NK-92 (cell line): Measurements from ENCODE around the gene KCTD15.
"Not testable (repeated sequence)": the region's sequence is repeated elsewhere in the genome, so short reads cannot be mapped to it uniquely, and the experiment has no call there.

Experiments used
- DNase-seq: peaks from one replicate; lab custom pipeline; 2025; ENCODE audit not compliant: unreplicated experiment; lab: John Stamatoyannopoulos, UW

The KCTD15 gene

DNA sequence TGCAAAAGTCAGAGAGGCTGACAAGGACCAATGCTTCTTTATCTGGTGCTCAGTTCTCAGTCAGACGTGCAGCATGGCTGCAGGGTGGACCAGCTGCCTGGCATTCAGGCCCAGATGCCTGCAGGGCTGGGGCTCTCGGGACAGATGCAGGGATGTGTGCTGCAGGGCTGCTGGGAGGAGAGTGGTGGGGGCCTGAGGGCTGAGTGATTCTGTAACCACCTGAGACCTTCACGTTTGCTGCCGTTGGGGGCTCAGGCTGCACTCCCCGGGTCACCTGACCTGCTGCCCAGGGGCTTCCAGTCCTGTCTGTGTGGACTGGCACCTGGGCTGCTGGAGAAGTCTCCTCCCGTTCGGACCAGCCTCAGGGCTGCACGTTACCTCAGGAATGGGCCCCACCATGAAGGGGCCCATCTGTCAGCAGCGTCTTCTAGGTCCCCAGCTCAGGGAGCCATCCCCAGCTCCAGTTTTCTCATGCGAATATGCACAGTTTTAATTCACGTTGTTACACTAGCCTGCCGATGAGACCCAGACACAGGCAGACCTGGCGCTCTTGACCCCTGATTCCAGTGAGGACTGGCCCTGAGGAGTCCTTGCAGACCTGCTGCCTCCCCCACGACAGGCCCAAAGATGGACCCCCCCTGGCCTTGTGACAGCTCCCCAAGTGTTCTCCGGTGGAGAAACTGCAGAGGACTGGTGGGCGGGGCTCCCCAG is 16.9 kb downstream of the KCTD15 start:
- DNase-seq, result no peak

DNA sequence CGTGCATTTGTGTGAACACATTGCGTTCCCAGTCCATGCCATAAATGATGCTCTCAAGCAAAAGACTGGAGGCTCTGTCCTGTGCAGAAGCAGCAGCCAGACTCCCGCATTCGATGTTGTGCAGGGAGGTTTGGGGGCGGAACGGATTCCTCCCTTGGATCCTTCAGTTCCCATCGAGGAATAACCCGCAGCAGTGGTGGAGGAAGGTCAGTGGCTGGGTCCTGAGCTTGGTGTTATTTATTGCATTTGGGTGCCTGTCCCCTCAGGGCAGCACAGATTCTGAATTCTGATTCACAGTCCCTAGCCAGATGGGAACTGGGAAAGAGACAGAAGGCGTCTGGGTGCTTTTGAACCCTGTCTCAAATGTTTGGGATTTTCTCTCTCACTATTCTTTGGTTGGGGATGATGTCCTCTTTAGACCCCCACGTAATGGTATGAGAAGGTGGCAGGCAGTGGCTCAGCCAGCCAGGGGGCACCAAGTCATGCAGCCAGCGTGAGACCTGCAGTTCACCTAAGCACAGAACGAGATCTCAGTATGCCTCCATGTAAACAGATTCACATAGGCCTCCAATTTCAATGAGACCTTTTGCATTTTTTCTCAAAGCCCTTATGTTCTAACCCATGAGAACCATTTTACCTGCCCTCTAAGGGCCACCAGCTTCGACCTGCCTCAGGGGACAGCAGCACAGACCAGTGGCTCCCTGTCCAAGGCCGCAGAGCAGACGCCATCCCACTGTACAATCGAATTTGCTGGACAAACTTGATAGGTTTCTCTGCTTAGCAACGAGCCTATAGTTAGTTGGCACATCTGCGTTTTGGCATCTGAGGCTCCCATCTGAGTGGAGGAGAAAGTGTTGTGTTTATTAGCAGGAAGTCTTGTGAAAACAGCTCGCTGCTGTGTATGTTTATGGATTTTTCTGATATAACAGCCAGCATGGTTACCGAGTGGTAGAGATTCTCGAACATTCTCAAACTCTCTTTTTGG is 17.8 kb downstream of the KCTD15 start:
- no peak for DNase-seq

DNA sequence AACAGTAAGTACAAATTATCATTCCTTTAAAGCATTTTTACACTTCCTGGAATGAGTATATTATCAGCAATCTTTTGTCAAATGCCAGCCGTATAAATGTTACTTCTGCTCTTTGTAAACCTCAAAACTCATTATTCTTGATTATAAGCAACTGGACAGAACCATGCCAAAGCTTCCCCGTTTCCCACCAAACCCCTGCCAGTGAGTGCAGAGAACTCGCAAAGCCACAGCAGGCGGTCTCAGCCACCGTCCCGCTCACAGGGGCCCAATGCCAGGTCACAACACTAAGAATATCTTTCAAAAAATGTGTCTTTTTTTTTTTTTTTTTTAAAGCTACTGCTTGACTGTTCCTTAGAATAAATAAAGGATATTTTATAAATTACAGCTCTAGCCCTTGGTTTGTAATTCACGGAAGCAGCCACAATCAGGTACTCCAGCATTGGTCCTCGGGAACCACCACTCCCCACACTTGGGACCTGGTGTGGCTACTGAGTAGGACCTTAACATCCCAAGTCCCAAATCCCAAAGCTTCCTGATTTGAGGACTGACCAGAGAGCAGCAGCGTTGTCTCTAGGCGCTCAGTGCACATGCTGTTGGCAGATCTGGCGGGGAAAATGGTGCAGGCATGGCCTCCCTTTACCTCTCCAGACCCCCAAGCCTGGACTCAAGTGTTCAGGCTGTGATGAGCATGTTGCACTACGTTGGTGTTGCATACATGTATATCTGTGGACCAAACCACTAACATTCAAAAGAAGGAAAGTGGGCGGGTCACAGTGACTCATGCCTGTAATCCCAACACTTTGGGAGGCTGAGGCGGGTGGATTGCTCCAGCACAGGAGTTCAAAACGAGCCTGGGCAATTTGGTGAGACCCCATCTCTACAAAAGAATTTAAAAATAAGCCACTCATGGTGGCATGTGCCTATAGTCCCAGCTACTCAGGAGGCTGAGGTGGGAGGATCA is 19.0 kb downstream of the KCTD15 start:
- DNase-seq, result no peak

DNA sequence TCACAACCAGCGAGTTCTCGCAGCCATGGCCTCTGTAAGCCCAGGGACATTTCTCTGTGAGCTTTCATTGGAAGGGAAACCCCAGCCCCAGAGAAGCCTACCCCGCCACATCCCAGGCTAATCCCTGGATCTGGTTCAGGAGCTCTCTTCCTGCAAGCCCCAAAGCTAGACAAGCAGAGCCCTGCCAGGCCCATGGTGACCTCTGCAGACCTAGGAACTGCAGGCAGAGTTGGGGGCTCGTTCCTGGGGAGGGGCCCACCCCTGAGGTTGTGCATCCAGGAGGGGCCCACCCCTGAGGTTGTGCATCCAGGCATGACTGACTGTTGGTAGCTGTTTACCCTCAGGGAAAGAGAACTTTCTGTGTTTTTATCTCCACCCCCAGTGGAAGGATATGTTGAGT is 21.7 kb downstream of the KCTD15 start:
- DNase-seq, result no peak

DNA sequence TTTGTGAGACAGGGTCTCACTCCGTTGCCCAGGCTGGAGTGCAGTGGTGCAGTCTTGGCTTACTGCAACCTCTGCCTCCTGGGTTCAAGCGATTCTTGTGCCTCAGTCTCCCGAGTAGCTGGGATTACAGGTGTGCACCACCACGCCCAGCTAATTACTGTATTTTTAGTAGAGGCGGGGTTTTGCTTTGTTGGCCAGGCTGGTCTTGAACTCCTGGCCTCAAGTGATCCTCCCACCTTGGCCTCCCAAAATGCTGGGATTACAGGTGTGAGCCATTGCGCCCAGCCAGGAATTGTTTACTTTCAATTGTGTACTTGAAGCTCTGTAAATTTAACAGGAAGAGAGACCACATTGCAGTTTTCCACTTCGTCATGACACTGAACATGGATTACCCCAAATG is 22.4 kb downstream of the KCTD15 start:
- DNase-seq, result not testable (repeated sequence)

DNA sequence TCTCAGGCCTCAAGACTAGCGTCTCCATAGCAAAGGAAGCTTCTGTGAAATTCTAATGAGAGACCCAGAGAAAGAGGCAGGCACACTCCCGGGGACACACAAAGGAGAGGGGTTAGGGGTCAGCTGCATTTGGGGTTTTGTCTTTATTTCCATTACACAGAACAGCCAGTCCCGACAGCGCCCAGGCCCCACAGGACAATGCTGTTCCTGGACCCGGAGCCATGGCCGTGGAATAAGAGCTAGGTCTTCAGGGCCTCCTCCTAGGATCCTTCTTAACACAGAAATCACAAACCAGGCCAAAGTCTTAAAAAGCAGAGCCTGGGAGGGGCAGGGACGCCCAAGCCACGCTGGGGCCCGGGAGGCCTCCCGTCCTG is 22.8 kb downstream of the KCTD15 start:
- no peak for DNase-seq

DNA sequence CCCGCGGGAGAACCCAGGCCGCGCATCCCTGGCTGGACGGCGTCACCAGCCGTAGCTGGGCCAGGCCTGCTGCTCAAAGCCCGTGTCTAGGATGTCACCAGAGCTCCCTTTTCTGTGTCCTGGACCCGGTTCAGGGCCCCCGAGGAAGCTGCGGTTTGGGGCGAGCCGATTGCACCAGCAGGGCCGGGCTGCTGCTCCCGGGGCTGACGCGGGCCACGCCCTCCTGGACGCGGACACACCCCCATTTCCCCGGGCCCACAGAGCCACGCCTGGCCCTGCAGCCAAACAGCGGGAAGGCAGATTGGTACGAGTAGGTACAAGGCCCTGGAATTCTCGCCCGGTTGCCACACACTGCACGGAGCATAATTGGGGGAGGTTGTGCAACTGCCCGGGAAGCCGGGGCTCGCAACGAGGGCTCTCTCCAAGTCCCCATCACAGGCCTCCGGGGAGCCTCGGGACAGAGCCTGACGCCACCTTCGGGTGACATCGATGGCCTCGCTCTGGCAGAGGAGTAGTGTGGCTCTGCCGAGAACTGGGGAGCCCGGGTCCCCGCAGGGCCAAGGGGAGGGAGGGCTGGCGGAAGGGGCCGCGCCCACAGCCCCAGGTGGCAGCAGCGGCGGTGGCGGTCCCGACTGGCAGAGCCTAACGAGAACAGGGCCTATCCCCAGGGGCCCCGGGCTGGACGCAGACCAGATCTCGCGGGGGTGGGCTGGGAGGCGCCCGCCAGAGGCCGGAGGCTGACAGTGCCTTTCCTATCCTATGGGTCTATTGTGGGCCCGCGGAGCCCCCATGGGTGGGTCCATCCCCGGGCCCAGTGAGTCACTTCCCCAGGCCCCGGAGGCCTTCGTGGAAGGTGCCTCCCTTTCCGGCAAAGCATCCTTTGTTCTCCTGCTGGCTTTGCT is 23.5 kb downstream of the KCTD15 start:
- DNase-seq, result no peak

DNA sequence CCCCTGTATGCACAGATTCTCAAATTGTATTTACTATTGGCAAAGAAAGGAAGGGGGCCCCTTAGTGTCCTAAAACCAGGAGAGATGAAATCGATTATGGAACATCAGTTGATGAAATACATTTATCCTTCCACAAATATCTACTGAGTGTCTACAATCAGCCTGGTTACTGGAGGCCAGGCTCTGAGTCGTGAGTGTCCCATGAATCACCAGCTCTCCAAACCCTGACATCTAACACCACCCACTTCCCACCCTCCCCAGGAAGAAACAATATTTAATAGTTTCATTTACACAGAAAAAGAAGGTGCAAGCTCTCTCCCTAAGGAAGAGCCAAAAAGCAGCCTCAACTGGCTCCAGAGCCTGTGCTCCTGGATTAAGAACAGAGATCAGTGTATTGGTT is 25.2 kb downstream of the KCTD15 start:
- DNase-seq, result no peak

DNA sequence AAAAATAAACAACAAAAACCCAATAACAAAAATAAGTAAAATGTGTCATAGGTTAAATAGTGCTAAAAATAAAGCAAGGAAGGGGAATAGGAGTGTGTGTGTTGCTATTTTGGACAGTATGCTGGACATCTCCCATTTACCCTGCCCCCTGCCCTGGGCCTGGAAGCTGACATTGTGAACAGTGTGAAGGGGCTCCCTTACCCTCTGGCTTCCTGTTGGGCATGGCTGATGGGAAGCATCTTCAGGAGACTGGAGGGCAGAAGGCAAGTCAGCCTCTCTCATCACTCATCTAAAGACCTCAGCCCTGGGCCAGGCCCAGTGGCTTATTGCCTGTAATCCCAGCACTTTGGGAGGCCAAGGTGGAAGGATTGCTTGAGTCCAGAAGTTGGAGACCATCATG is 26.7 kb downstream of the KCTD15 start:
- DNase-seq, result no peak

DNA sequence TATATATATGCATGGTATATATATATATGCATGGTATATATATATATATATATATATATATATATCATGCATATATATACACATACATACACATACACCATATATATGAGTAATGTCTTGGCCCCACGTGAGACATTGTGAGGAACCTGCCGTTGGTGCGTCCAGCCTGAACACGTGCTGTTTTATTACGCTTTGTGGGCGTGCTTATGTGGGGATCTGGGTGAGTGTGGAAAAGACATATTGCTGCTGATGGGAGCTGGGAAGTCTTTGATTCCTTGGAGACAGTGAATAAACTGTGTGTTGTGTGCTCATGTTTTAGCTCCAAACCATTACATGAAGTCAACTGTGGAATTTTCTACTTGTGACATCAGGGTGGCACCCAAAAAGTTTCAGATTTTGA is 28.9 kb downstream of the KCTD15 start:
- DNase-seq, result no peak

DNA sequence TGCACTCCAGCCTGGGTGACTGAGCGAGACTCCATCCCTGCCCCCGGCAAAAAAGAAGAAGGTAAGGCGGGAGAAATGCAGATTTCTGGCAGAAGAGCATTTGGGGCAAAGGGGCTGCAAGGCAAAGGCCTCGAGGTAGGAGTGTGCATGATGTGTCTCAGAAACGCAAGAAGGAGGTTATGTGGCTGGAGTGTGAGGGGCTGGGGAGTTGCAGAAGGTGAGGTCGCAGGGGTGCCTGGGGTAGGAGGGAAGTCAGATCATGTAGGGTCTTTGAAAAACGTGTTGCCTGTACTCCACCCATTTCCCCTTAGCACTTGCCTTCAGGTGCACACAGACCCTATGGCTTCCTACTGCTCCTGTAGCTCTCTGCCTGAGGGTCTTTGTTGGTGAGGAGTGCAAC is 29.9 kb downstream of the KCTD15 start:
- no peak for DNase-seq

DNA sequence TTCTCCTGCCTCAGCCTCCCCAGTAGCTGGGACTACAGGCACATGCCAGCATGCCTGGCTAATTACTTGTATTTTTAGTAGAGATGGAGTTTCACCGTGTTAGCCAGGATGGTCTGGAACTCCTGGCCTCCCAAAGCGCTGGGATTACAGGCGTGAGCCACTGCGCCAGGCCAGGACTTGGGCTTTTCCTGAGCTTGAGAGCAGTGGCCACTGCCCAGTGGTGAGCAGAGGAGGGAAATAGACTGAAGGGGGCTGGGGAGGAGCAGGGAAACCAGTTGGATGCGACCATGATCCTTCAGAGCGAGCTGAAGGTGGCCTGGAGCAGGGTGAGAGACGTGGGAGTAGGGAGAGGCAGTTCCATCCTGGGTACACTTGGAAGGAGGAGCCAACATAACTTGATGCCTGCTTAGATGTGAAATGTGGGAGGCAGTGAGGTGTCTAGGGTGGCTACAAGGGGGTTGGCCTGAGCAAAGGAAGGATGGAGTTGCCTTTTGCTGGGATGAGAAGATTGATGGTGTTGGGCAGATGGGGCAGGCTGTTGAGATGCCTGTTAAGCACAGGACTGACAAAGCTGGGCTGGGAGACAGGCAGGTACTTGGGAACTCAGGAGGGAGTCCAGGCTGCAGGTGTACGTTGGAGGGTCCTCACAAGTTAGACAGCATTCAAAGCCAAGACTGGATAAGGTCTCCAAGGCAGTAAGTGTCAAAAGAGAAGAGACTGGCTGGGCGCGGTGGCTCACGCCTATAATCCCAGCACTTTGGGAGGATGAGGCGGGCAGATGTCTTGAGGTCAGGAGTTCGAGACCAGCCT is 31.8 kb downstream of the KCTD15 start:
- no peak for DNase-seq

DNA sequence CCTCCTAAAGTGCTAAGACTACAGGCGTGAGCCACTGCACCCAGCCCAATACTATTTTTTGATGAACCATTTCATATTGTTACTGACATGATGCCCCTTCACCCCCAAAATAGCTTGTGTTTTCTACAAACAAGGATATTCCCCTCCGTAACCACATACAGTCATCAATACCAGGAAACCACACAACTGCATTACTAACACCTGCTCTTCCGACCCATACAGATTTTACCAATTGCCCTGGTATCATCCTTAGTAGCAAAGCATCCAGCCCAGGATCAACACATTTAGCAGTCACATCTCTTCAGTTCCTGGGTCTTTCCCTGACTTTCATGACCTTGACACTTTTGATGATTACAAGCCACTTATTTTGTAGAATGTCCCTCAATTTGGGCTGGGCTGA is 33.6 kb downstream of the KCTD15 start:
- DNase-seq, result no peak

DNA sequence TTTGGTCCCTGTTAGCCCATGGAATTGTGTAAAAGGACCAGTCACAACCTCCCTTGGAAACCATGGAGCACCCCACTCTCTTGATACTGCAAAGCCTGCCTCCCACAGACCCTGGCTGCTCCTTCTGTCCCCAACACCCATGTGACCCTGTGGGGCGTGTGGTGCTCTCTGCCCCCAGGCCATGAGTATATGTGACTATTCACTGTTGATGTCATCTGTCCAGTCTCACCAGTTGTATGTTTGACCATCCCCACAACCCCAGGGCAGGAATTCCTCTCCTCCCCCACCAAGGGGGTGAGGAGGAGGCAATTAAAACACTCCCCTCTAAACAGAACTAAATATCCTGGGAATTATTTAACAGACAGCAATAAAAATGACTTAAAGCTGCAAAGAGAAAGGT is 35.2 kb downstream of the KCTD15 start:
- no peak for DNase-seq

DNA sequence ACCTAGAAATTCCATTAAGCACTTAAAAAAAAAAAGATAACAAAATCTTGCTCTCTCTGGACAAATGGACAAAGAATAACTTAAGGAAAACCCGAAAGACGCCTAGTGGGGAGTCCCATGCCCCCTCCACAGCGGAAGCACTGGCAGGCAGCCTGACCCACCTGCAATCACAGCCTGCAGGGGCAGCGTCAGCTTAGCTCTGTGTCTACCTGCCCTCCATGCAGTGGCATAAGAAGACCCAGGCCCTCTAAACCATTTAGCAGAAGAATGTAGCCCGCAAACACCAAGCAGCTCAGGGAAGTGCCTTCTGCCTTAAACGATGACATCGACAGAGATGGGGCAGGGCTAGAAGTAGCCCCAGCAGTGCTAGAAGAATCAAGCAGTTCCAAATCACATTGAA is 36.0 kb downstream of the KCTD15 start:
- no peak for DNase-seq

DNA sequence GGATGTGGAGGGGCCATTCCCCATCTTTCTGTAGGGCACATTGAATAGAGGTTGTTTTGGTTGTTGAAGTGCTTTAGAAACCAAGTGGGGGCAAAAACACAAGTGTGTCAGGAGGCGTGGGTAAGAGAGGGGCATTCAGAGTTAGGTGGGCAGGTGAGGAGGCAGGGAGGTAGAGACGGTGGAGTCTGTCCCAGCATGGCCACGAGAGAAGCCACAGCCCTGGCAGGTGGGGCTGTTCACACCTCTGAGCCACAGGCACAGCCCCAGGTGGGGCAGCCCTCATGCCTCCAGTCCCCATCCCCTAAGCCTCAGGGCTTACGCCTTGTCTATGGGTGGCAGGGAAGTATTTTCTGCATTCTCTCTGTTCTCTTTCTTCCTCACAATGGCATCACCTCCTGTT is 43.7 kb downstream of the KCTD15 start:
- DNase-seq, result no peak

DNA sequence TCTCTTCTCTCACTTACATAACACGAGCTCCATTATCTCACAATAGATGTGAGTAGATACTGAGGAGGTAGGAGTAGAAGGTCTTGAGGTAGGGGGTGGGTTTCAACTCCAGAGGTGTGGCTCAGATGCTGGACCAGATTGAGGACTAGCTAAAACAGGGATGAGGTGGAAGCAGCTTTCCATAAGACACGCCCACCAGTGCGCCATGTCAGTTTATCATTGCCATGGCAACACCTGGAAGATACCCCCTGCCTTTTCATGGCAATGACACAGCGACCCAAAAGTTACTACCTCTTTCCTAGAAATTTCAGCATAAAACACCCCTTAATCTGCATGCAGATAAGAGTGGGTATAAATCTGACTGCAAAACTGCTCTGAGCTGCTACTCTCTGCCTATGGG is 44.1 kb downstream of the KCTD15 start:
- DNase-seq, result no peak

DNA sequence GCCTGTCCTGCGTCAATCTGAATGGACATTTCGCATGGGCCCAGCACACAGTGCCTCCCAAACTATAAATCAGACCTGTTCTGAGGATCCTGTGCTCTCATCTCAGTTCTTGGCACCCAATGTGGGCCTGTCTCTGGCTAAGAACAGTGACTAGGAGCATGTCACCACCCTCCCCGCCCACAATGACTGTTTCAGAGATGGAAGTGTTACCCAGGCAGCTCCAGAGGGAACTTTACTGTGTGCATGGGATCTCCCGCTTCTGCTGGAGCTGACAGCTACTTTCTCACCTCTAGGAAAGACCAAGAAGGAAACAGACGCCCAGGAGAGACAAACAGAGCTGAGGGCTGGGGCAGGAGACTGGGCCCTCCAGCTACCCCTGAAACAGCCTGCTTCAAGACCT is 45.0 kb downstream of the KCTD15 start:
- no peak for DNase-seq

DNA sequence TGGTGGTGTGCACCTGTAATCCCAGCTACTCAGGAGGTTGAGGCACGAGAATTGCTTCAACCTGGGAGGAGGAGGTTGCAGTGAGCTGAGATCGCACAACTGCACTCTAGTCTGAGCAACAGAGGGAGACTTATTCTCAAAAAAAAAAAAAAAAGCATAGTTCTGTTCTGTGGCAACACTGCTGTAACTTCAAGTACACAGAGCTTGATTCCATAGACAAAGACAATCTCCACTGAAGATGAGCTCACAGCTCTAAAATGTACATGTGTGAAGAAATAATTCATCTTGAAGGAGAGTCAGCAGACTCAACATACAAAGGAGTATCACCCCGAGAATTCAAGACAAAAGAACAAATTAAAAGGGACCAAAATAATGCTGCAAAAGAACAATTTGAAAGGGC is 47.8 kb downstream of the KCTD15 start:
- no peak for DNase-seq
